Trophoblast cell (in vitro differentiated cells and primary cell): ENCODE measurements around the gene C1R.

Source experiments
- DNase-seq, 2 donors: peaks; one replicate each; pipeline ENCODE4 v3.0.0-alpha.2; 2016
- H2AFZ ChIP-seq: 2 replicates; pipeline ENCODE4 v1.6.1; 2013; ENCODE audit warnings: low read length, moderate library complexity, mild to moderate bottlenecking; ENCODE audit not compliant: insufficient read depth, poor library complexity
- H2AK5ac ChIP-seq: 2 replicates; pipeline ENCODE4 v1.6.1; 2013; ENCODE audit warnings: mild to moderate bottlenecking, low read length
- H2BK120ac ChIP-seq: 2 replicates; pipeline ENCODE4 v1.6.1; 2013; ENCODE audit warnings: low read length, mild to moderate bottlenecking, moderate library complexity; ENCODE audit not compliant: insufficient read depth, poor library complexity
- H2BK12ac ChIP-seq: 2 replicates; pipeline ENCODE4 v1.6.1; 2013; ENCODE audit warnings: mild to moderate bottlenecking, low read length, moderate library complexity
- H2BK5ac ChIP-seq: 2 replicates; pipeline ENCODE4 v1.6.1; 2013; ENCODE audit warnings: low read length, low read depth, moderate library complexity, mild to moderate bottlenecking; ENCODE audit not compliant: poor library complexity
- H3K14ac ChIP-seq: 2 replicates; pipeline ENCODE4 v1.6.1; 2013; ENCODE audit warnings: mild to moderate bottlenecking, low read length
- H3K18ac ChIP-seq: 2 replicates; pipeline ENCODE4 v1.6.1; 2013; ENCODE audit warnings: mild to moderate bottlenecking, low read length
- H3K23ac ChIP-seq: 2 replicates; pipeline ENCODE4 v1.6.1; 2013; ENCODE audit warnings: low read length
- H3K27ac ChIP-seq: 2 replicates; pipeline ENCODE4 v1.5.1; 2013; ENCODE audit warnings: low read depth, mild to moderate bottlenecking, inconsistent platforms, low read length, moderate library complexity
- H3K27me3 ChIP-seq: 2 replicates; pipeline ENCODE4 v1.6.1; 2013; ENCODE audit warnings: inconsistent platforms, mild to moderate bottlenecking, low read length, moderate library complexity; ENCODE audit not compliant: insufficient read depth
- H3K36me3 ChIP-seq, 2 experiments: 1 replicate in 1 of 2; 2 replicates in 1 of 2; pipeline ENCODE4 v1.6.1; 2013; ENCODE audit warnings: low read length in 2 of 2, mild to moderate bottlenecking in 2 of 2, moderate library complexity in 1 of 2; ENCODE audit not compliant: insufficient read depth in 2 of 2, control insufficient read depth in 1 of 2
- H3K4ac ChIP-seq: 2 replicates; pipeline ENCODE4 v1.6.1; 2013; ENCODE audit warnings: low read depth, mild to moderate bottlenecking, low read length, moderate library complexity
- H3K4me1 ChIP-seq, 2 experiments: 1 replicate in 1 of 2; 2 replicates in 1 of 2; pipeline ENCODE4 v1.6.1; 2013; ENCODE audit warnings: low read length in 2 of 2, mild to moderate bottlenecking in 2 of 2, moderate library complexity in 1 of 2; ENCODE audit not compliant: insufficient read depth in 2 of 2, control insufficient read depth in 1 of 2
- H3K4me2 ChIP-seq: 2 replicates; pipeline ENCODE4 v1.6.1; 2013; ENCODE audit warnings: inconsistent platforms, mild to moderate bottlenecking, low read length, moderate library complexity
- H3K4me3 ChIP-seq: 2 replicates; pipeline ENCODE4 v1.5.1; 2013; ENCODE audit warnings: mild to moderate bottlenecking, low read depth, low read length, inconsistent platforms
- H3K79me1 ChIP-seq: one replicate; pipeline ENCODE4 v1.6.1; 2013; ENCODE audit warnings: low read length
- H3K79me2 ChIP-seq: 2 replicates; pipeline ENCODE4 v1.6.1; 2013; ENCODE audit warnings: low read length, mild to moderate bottlenecking; ENCODE audit not compliant: control insufficient read depth, insufficient read depth, poor library complexity
- H3K9ac ChIP-seq: 2 replicates; pipeline ENCODE4 v1.6.1; 2013; ENCODE audit warnings: mild to moderate bottlenecking, low read length
- H3K9me3 ChIP-seq: 2 replicates; pipeline ENCODE4 v1.6.1; 2013; ENCODE audit warnings: low read depth, mild to moderate bottlenecking, control low read depth, inconsistent platforms, low read length; ENCODE audit not compliant: insufficient read depth
- H4K12ac ChIP-seq: 2 replicates; pipeline ENCODE4 v1.6.1; 2013; ENCODE audit warnings: low read depth, mild to moderate bottlenecking, low read length, moderate library complexity
- H4K8ac ChIP-seq: 2 replicates; pipeline ENCODE4 v1.6.1; 2013; ENCODE audit warnings: low read depth, mild to moderate bottlenecking, low read length, moderate library complexity
- H4K91ac ChIP-seq: one replicate; pipeline ENCODE4 v1.6.1; 2013; ENCODE audit warnings: low read depth, mild to moderate bottlenecking, low read length, moderate library complexity
- WGBS: extraction: QIAGEN DNeasy Blood & Tissue Kit; methylation state at CpG from one replicate; pipeline ENCODE4 v1.1.7; 2013; ENCODE audit warnings: missing lambda C conversion rate; ENCODE audit not compliant: insufficient read length, insufficient coverage; ENCODE audit errors: extremely low coverage; 5-methylcytosine and 5-hydroxymethylcytosine counted together

The C1R gene

DNA sequence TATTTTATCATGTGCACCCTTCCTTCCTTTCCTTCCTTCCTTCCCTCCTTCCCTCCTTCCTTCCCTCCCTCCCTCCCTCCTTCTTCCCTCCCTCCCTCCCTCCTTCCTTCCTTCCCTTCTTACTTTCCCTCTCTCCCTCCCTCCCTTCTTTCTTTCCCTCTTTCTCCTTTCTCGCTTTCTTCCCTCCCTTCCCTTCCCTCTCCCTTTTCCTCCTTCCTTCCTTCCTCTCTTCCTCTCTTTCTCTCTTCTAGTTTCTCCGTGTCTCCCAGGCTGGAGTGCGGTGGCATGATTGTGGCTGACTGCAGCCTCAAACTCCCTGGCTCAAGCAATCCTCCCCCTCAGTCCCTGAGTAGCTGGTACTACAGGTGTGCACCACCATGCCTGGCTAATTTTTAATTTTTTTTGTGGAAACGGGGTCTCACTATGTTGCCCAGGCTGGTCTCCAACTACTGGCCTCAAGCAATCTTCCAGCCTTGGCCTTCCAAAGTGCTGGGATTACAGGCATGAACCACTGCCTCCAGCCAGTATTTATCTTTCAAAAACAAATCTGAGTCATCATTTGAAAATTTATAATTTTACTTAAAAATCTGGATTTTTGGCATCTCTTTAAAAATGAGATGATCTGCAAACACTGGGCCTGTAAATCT is 8.9 kb upstream of the C1R start:
- H3K4me1 ChIP-seq = no peaks in the 10 kb centered on the region
- no peak overlapping the region for H3K4me2 ChIP-seq
- H3K36me3 ChIP-seq = peaks cover 9 to 18% of the 10 kb centered on the region in 2 experiments
- no peaks in the 10 kb centered on the region for H3K79me1 ChIP-seq
- no peak for DNase-seq
- H3K18ac ChIP-seq = no peak overlapping the region
- WGBS = no CpG with 5 or more reads among the region's 4 CpGs
- no peak overlapping the region for H3K23ac ChIP-seq
- H3K27ac ChIP-seq = no peak overlapping the region
- no peak overlapping the region for H3K9ac ChIP-seq
- H4K91ac ChIP-seq = no peak overlapping the region
- no peak overlapping the region for H3K4me3 ChIP-seq
- H2BK120ac ChIP-seq = no peak overlapping the region
- H3K4ac ChIP-seq = no peak overlapping the region
- H4K12ac ChIP-seq = no peak overlapping the region
- no peak overlapping the region for H4K8ac ChIP-seq
- H2BK12ac ChIP-seq = no peak overlapping the region
- no peak overlapping the region for H2BK5ac ChIP-seq
- H3K14ac ChIP-seq = no peak overlapping the region
- H3K27me3 ChIP-seq = no peaks in the 10 kb centered on the region
- H2AFZ ChIP-seq = no peak overlapping the region
- H3K79me2 ChIP-seq = no peaks in the 10 kb centered on the region
- H2AK5ac ChIP-seq = no peak overlapping the region
- no peaks in the 10 kb centered on the region for H3K9me3 ChIP-seq

GRCh38 chr12:7100239-7100638 is 8.0 kb upstream of the C1R start:
- H4K91ac ChIP-seq = no peak overlapping the region
- H3K27me3 ChIP-seq = no peaks in the 10 kb centered on the region
- H2BK5ac ChIP-seq = no peak overlapping the region
- H3K18ac ChIP-seq = no peak overlapping the region
- H2AFZ ChIP-seq = no peak overlapping the region
- H3K4me2 ChIP-seq = no peak overlapping the region
- H4K12ac ChIP-seq = no peak overlapping the region
- H3K9me3 ChIP-seq = no peaks in the 10 kb centered on the region
- no peak overlapping the region for H3K9ac ChIP-seq
- no peak overlapping the region for H4K8ac ChIP-seq
- H3K27ac ChIP-seq = no peak overlapping the region
- no peaks in the 10 kb centered on the region for H3K79me1 ChIP-seq
- H2AK5ac ChIP-seq = no peak overlapping the region
- no peak overlapping the region for H3K23ac ChIP-seq
- no peak overlapping the region for H2BK120ac ChIP-seq
- WGBS = no CpG with 5 or more reads among the region's 4 CpGs
- no peak overlapping the region for H3K4me3 ChIP-seq
- H3K4ac ChIP-seq = no peak overlapping the region
- peaks cover 9 to 18% of the 10 kb centered on the region in 2 experiments for H3K36me3 ChIP-seq
- H3K14ac ChIP-seq = no peak overlapping the region
- H3K79me2 ChIP-seq = no peaks in the 10 kb centered on the region
- no peak for DNase-seq
- H2BK12ac ChIP-seq = no peak overlapping the region
- H3K4me1 ChIP-seq = no peaks in the 10 kb centered on the region

DNA sequence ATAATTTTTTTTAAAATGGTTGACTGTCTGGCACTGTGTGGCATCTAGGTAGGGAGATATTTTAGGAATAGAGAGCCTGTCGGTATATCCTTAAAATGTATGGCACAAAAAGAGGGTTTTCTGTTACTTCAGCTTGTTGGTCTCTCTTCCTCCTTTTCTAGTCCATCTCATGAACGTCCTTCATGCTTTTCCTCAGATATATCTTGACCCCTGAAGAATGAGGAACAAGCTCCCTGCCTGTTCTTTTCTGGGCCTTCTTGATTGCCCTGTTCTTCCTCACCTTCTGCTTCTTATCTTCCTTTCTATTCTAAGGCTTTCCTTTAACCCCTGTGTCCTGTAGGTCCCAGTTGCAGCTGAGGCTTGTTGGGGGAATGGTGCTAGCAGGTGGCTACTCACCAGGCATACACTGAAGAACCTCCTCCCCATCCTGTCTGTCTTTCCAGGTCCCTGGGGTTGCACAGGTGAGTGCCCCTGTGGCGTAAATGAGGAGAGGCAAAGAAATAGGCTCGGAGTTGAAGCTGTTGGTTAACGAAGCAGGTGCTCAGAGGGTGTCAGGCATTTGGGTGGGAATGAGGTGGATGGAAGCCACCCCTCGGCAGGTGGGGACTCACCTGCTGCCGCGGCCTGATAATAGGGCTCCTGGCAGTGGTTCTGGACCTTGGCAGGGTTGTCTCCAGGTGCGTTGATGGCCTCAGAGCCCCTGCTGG is 7.2 kb upstream of the C1R start:
- Histone ChIP-seq H3K27me3 (no peaks in the 10 kb centered on the region), H4K91ac (no peak overlapping the region), H3K14ac (no peak overlapping the region), H3K9ac (no peak overlapping the region), H3K36me3 (peaks cover 9 to 16% of the 10 kb centered on the region in 2 experiments), H2BK12ac (no peak overlapping the region), H2BK120ac (no peak overlapping the region), H3K4me2 (no peak overlapping the region), H3K9me3 (no peaks in the 10 kb centered on the region), H3K79me2 (no peaks in the 10 kb centered on the region), H3K18ac (no peak overlapping the region), H2AK5ac (no peak overlapping the region), H2BK5ac (no peak overlapping the region), H3K4me1 (no peaks in the 10 kb centered on the region), H3K4me3 (no peak overlapping the region), H3K4ac (no peak overlapping the region), H4K8ac (no peak overlapping the region), H4K12ac (no peak overlapping the region), H3K27ac (no peak overlapping the region), H3K79me1 (no peaks in the 10 kb centered on the region), H2AFZ (no peak overlapping the region), H3K23ac (no peak overlapping the region)
- WGBS = no CpG with 5 or more reads among the region's 9 CpGs
- no peak for DNase-seq

GRCh38 chr12:7096979-7097378 is 4.7 kb upstream of the C1R start:
- H3K4me1 ChIP-seq = no peaks in the 10 kb centered on the region
- no peaks in the 10 kb centered on the region for H3K79me1 ChIP-seq
- H3K4me2 ChIP-seq = no peak overlapping the region
- no peaks in the 10 kb centered on the region for H3K9me3 ChIP-seq
- DNase-seq = no peak
- no peak overlapping the region for H4K8ac ChIP-seq
- no peak overlapping the region for H2AFZ ChIP-seq
- H2BK5ac ChIP-seq = no peak overlapping the region
- H3K4me3 ChIP-seq = no peak overlapping the region
- H2BK120ac ChIP-seq = no peak overlapping the region
- no peak overlapping the region for H2BK12ac ChIP-seq
- H3K27ac ChIP-seq = no peak overlapping the region
- no peaks in the 10 kb centered on the region for H3K79me2 ChIP-seq
- H3K36me3 ChIP-seq = peaks cover 9 to 12% of the 10 kb centered on the region in 2 experiments
- no peak overlapping the region for H3K4ac ChIP-seq
- no peak overlapping the region for H3K9ac ChIP-seq
- no peak overlapping the region for H4K91ac ChIP-seq
- no peak overlapping the region for H3K14ac ChIP-seq
- WGBS = no CpG with 5 or more reads among the region's 19 CpGs
- no peak overlapping the region for H2AK5ac ChIP-seq
- H3K18ac ChIP-seq = no peak overlapping the region
- no peak overlapping the region for H4K12ac ChIP-seq
- no peak overlapping the region for H3K23ac ChIP-seq
- H3K27me3 ChIP-seq = no peaks in the 10 kb centered on the region
